ENCODE data around the gene TOPAZ1.

Gene TOPAZ1

GRCh38 chr3:44248152-44248551 lies 6.5 kb downstream of the TOPAZ1 start:
- DNase-seq, result no peak

GRCh38 chr3:44252332-44252959 lies 10.8 kb downstream of the TOPAZ1 start:
- DNase-seq, result no peak

- DNase-seq, result no peak
Observed at GRCh38 chr3:44259404-44259803, 17.7 kb downstream of the TOPAZ1 start.

DNA sequence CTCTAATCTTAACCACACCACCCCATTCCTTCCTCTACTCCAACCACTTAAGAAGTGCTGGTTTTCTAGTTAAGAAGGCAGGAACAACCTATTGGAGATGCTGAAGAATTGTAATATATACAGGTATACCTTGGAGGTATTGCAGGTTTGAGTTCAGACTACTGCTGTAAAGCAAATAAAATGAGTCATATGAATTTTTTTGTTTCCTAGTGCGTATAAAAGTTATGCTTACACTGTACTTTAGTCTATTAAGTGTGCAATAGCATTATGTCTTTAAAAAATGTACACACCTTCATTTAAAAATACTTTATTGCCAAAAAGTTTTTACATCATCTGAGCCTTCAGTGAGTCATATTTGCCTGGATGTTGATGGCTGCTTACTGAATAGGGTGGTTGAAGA lies 22.5 kb downstream of the TOPAZ1 start:
- DNase-seq, result no peak

DNA sequence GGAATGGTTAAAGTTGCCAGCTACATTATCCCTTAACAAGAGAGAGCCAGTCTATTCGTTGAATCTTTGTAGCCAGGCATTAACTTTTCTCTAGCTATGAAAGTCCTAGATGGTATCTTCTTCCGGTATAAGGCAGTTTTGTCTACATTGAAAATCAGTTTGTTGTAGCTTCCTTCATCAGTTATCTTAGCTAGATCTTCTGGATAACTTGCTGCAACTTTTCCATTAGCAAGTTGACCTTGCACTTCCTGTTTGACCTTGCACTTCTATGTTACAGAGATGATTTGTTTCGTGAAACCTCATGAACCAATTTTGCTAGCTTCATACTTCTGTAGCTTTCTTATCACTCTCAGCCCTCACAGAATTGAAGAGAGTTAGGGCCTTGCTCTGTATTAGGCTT lies 24.1 kb downstream of the TOPAZ1 start:
- DNase-seq, result no peak

- DNase-seq, result no peak
Observed at GRCh38 chr3:44272191-44272590, 30.5 kb downstream of the TOPAZ1 start.

- no peak for DNase-seq
Observed at GRCh38 chr3:44277925-44278324, 36.2 kb downstream of the TOPAZ1 start.

DNA sequence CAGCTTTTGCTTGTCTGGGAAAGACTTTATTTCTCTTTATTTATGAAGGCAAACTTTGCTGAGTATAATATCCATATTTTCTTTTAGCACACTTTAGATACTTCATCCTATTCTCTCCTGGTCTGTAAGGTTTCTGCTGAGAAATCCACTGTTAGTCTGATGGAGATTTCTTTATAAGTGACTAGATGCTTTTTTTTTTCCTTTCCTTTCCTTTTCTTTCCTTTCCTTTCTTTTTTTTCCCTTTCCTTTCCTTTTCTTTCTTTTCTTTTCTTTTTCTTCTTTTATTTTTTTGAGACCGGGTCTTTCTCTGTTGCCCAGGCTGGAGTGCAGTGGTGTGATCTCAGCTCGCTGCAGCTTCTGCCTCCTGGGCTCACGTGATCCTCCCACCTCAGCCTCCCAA lies 38.4 kb downstream of the TOPAZ1 start:
- DNase-seq, result no peak

- no peak for DNase-seq
Observed at GRCh38 chr3:44280631-44281030, 38.9 kb downstream of the TOPAZ1 start.

GRCh38 chr3:44284949-44285348 lies 43.3 kb downstream of the TOPAZ1 start:
- no peak for DNase-seq

DNA sequence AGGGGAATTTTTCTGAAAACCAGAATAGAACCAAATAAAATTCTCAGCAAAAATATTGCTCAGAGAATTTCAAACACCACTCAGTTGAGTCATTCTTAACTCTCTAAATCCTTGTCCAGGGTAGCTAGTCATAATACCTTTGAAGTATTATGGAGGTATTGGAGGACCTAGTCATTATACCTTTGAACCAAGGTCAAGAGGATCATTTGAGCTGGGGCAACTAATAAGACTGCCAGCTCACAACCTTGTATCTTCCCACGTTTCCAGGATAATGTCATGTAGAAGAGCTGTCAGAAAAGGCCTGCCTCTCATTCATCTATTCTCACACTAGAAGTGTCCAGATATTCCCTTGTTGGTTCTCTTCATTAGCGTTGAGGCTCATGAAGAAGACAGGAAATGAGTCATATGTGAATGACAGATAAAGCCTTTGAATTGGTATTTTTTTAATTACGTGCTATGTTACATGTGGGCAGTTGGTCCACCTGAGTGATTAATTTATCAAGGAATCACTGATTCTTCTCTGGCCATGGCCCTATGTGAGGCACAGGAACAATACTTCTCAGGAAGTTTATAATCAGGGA lies 48.3 kb downstream of the TOPAZ1 start:
- DNase-seq, result no peak

GRCh38 chr3:44292276-44292675 lies 50.6 kb downstream of the TOPAZ1 start:
- no peak for DNase-seq

- no peak for DNase-seq
Observed at GRCh38 chr3:44292947-44293346, 51.3 kb downstream of the TOPAZ1 start.

GRCh38 chr3:44297255-44297654 lies 55.6 kb downstream of the TOPAZ1 start:
- no peak for DNase-seq

- DNase-seq, result no peak
Observed at GRCh38 chr3:44301746-44302145, 60.1 kb downstream of the TOPAZ1 start.

GRCh38 chr3:44309500-44309899 lies 67.8 kb downstream of the TOPAZ1 start:
- no peak for DNase-seq

DNA sequence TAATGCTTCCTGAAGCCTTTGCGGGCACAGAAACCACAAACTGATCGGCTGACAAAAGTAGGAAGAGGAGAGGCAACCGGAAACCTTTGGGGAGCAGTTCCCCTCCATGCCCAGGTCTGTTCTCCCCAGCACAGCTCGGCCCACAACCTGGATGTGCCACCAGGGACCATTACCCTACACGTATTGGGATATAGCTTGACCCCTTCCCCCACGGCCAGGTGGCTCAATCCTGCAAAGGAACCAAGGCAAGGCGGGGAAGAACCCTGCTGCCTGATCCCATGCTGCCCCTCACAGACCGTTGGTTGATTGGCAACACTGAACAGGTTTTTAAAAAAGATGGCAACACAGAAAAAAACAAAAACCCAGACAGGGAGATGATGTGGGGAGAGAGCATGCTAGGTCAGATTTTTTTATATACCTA lies 77.2 kb downstream of the TOPAZ1 start:
- no peak for DNase-seq

- DNase-seq, result no peak
Observed at GRCh38 chr3:44321335-44321734, 79.6 kb downstream of the TOPAZ1 start.

DNA sequence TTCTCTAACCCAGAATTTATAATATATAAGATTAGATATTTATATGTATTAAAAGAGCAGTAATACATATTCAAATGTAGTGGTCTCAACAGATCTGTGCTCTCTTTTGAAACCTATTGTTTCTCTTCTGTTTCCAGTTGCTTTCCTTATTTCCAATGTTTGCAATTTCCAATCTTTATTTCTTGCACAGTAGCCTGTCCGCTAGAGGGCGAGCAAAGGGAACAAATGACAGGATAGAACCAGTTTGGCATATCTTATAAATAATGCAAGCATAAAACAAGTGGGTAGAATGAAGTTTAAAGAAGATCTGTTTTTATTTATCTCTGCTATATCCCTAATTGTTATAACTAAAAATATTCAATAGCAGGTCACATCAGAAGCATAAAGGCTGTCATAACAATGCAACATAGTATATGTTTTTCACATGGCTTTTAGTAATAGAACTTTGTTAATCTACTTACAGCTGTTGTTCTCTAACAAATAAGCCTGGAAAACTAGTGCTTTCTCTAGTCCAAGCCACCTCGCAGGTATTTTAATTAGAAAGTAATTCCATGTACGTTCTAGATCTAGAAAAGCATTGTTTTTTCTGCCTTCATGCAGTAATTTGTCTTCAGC lies 81.8 kb downstream of the TOPAZ1 start:
- DNase-seq, result peak; percentile 21

GRCh38 chr3:44324584-44324983 lies 82.9 kb downstream of the TOPAZ1 start:
- no peak for DNase-seq

- DNase-seq, result no peak
Observed at GRCh38 chr3:44326019-44326418, 84.3 kb downstream of the TOPAZ1 start.

DNA sequence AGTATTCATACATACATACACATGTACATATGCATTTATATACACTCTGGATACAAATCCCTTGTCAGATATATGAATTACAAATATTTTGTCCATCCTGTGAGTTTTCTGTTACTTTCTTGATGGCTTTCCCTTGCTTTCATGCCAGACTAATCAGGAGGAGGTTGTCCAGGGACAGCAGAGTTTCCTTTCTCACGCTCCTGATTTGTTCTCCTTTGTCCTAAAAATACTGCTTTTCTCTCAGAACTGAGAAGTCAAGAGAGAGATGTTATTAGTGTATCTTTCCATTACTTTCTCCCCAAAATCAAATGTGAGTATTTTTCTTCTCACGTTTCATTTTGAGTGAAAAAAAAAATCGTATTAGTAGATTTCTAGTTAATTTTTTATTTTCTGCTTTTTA lies 84.8 kb downstream of the TOPAZ1 start:
- DNase-seq, result no peak

- no peak for DNase-seq
Observed at GRCh38 chr3:44329946-44330345, 88.3 kb downstream of the TOPAZ1 start.

DNA sequence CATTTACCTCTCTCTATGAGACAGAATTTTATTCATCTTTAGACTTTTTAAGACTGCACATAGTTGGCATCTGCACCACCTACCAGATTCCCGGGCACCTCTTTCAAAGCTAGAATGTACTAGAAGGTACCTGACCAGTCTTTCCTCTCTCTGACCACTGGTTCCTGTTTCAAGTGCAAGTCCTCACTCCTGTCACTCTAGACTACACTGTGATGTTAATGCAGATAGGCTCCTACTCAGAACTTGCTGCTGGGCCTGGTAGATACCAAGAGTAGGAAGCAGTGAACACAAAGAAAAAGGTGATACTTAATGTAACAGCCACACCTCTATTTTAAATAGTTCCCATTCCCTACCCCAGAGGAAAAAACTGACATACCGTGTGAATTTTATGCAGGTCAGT lies 88.8 kb downstream of the TOPAZ1 start:
- DNase-seq, result no peak

GRCh38 chr3:44334326-44334725 lies 92.6 kb downstream of the TOPAZ1 start:
- DNase-seq, result no peak
